HG03354 (cell line): ENCODE measurements around the gene PTCHD4.
"Not testable (repeated sequence)": the region's sequence is repeated elsewhere in the genome, so short reads cannot be mapped to it uniquely, and the experiment has no call there.

Experiments
- ATAC-seq: cut with Tn5 transposase; IDR thresholded peaks from one replicate; pipeline ENCODE4 v1.9.1; 2021; ENCODE audit warnings: mild to moderate bottlenecking; ENCODE audit not compliant: unreplicated experiment, poor library complexity, severe bottlenecking

PTCHD4 gene

DNA sequence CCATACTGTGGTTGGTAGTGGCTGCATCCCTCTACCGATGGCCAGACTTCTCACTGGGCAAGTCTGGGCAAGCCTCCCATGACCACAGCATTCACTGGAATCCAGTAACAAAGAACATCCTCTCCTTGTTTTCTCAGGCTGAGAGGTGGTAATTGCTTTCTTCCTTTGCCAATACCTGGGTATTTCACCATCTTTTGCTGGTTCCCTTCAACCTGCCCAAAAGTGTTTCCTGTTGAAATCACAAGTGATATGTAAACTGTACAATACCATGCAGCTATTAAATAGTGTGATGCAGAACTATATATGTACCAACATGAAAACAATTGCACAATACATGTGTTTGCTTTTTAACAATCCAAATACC is at the start of gene PTCHD4:
Gene PTCHD4, minus strand, starts transcription at position 55 of the 364 bp plus-strand sequence. CDS start 42,240 bp downstream, outside the sequence.
- no peak for ATAC-seq

DNA sequence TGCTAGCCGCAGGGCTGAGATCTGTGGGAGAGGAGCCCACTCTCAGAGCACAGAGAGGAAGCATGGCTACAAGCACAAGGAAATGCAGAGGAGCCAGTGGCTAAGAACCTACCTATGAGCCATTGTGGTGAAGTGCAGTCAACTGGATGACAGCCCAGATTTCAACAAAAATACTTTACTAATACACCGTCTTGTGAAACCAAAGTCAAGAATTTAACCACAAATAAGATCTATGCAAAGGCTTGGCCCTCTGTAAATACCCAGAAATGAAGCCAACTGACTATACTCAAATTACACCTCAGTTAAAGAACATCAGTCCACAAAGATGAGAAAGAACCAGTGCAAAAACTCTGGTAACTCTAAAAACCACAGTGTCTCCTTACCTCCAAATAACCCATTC is 40.1 kb upstream of the PTCHD4 start:
- no peak for ATAC-seq

DNA sequence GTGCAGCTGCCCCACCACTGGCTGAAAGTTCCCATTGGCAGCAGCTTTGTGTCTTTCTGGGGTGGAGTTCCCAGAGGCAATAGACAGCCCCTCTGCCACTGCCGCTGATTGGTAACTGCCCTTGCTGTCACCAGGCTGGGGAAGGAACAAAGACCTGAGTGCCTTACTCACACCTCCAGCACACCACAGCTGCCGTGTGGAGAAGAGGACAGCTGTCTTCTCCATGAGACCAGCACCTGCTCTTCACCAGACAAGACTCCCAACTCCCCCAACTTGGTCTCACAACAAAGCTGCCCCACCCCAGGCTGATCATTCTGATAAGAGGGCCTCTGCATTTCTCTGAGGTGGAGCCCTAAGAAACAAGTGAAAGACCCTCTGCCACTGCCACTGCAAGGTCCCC is 39.7 kb upstream of the PTCHD4 start:
- ATAC-seq, result no peak

- no peak for ATAC-seq
These were observed 36.1 kb upstream of the PTCHD4 start for GRCh38 chr6:48147051-48147450.

DNA sequence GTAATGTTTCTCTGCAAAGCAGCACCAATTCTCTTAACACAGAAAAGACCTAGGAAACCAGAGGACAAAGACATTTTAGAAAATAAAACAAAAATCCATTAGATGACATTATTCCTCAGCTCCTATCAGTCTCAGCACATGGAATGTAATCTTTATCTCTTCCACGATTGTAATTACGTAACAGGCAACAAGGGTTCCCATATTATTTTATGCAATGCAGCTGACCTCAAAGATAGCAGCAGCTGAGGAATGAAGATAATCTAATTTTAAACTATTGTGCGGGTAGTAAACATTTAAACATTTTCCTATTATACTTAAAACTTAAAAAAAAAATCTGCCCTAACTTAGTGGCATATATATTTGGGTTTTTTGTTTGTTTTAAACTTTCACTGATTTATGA is 33.0 kb upstream of the PTCHD4 start:
- no peak for ATAC-seq

GRCh38 chr6:48141975-48142374 is 31.0 kb upstream of the PTCHD4 start:
- ATAC-seq, result no peak

GRCh38 chr6:48139818-48140614 is 29.0 kb upstream of the PTCHD4 start:
- no peak for ATAC-seq

- ATAC-seq, result no peak
These were observed 25.9 kb upstream of the PTCHD4 start for GRCh38 chr6:48136856-48137255.

GRCh38 chr6:48135323-48136084 is 24.5 kb upstream of the PTCHD4 start:
- no peak for ATAC-seq

DNA sequence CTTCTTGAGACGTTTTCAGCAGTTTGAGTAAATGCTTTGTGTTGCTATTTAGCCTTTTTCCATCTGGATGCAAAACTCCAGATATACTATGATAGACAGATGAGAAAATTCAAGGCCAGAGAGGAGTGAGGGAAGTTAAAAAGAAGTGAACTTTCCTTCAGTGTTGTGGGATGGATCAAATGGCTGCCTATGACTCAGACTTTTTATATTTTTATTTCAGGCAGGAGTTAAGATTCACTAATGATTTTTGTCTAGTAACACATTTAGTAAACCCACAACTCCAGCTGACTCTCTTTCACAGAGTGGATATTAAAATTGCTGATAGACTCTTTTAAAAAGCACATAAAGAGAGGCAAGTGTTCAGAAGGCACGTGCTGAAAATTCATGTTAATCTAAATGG is 23.2 kb upstream of the PTCHD4 start:
- no peak for ATAC-seq

DNA sequence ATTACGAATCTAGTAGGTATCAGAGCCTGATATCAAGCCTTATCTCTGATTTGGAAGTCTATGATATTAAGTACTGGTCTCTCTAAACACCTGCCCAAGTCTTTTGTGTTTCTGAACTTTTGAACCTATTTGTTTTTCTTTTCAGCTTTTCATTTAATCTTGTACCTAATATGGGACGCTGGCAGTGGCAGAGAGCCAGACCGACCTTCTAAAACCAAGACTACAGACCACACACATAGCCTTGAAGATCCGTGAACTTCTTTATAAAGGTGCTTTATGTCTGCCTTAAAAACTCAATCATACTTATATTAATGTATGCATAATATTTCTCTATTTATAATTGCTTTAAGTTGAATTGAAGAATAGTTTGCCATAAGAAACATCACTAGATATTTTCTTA is 12.6 kb upstream of the PTCHD4 start:
- no peak for ATAC-seq

GRCh38 chr6:48121983-48122749 is 11.2 kb upstream of the PTCHD4 start:
- ATAC-seq, result not testable (repeated sequence)

GRCh38 chr6:48116699-48117645 is 6.0 kb upstream of the PTCHD4 start:
- ATAC-seq, result no peak

DNA sequence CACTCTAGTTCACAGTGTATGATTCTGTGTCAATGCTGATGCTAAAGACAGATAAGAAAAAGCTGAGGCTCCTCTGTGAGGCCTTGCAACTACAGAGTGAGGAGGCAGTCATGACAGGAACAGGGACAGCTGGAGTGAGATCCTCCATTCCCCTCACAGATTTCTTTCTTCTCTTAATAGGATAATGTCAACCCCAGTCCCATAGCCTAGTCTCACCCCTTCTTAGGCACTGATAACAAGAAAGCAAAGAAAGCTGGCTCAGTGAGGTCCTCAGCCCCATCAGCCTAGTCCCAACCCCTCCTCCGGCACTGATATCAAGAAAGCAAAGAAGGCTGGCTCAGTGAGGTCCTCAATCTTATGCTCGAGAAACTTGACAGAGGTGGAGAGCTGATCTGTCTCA is 2.1 kb upstream of the PTCHD4 start:
- ATAC-seq, result no peak

DNA sequence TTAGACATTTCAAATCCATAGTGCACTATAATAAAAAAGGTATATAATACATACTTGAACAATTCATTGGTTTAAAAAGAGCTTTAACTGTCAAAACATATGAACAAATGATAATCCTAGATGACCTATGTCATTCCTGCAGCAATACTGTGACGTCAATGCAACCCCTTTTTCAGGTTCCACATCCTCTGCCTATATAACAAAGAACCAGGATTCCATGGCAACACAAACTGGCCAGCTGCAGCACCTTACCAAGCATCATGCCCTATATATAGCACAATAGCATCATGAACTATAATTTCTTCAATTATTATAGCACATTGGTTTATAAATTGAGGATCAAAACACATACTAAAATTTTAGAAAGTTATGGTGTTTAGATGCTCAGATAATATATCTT is 578 bp upstream of the PTCHD4 start:
- ATAC-seq, result no peak

DNA sequence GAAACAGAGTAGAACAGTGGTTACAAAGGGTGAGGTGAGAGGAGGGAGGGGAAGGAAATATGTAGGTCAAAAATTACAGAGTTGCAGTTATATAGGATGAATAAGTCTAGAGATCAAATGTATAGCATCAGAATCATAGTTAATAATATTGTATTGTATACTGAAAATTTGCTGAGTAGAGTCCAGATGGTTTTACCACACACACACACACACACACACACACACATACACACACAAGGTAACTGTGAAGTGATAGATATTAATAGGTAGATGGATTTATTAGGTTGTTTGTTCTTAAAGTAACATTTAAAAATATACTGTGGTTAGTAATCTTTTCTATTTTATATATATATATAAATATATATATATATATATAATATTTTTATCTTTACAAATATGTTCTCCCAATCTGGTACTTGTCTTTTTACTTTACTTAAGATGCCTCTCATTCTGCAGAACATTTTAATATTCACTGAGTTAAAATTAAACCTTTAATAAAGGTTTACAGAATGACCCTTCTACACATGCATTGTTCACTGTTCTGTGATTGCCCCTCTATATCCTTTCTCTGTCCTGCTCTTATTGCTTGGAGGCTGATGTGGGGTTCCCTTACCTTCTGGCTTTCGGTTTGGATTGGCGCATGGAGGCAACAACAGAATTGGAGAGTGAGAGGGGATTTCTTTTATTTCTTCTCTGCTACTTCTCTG is 408 bp downstream of the PTCHD4 start:
- no peak for ATAC-seq

- no peak for ATAC-seq
These were observed 1.1 kb downstream of the PTCHD4 start for GRCh38 chr6:48109944-48110343.

DNA sequence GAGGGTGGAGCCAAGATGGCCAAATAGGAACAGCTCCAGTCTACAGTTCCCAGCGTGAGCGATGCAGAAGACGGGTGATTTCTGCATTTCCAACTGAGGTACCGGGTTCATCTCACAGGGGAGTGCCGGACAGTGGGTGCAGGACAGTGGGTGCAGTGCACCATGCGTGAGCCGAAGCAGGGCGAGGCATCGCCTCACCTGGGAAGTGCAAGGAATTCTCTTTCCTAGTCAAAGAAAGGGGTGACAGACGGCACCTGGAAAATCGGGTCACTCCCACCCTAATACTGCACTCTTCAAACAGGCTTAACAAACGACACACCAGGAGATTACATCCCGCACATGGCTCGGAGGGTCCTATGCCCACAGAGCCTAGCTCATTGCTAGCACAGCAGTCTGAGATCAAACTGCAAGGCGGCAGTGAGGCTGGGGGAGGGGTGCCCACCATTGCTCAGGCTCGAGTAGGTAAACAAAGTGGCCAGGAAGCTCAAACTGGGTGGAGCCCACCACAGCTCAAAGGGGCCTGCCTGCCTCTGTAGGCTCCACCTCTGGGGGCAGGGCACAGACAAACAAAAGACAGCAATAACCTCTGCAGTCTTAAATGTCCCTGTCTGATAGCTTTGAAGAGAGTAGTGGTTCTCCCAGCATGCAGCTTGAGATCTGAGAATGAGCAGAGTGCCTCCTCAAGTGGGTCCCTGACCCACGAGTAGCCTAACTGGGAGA is 8.4 kb downstream of the PTCHD4 start:
- ATAC-seq, result not testable (repeated sequence)
